Endothelial cell (in vitro differentiated cells): ENCODE measurements around the gene OPHN1. TPM values are rescaled to one million over a fixed set of nuclear protein-coding genes. Genes with fewer than 3 reads are reported as not detected.

ENCODE experiments used
- DNase-seq: peaks from one replicate; pipeline ENCODE4 v3.0.0; 2021; ENCODE audit warnings: low spot score
- H3K27ac Mint-ChIP-seq: one replicate; pipeline ENCODE4 v1.8.0; 2021; ENCODE audit warnings: mixed read lengths, inconsistent platforms; ENCODE audit not compliant: unreplicated experiment
- H3K27me3 Mint-ChIP-seq: one replicate; pipeline ENCODE4 v1.8.0; 2021; ENCODE audit warnings: mild to moderate bottlenecking, moderate library complexity, mixed read lengths, inconsistent platforms; ENCODE audit not compliant: unreplicated experiment
- H3K36me3 Mint-ChIP-seq: one replicate; pipeline ENCODE4 v1.8.0; 2021; ENCODE audit warnings: mild to moderate bottlenecking, low read depth, mixed read lengths, inconsistent platforms; ENCODE audit not compliant: unreplicated experiment
- H3K4me1 Mint-ChIP-seq: one replicate; pipeline ENCODE4 v1.8.0; 2021; ENCODE audit warnings: mild to moderate bottlenecking, mixed read lengths, inconsistent platforms; ENCODE audit not compliant: unreplicated experiment
- H3K4me3 Mint-ChIP-seq: one replicate; pipeline ENCODE4 v1.8.0; 2021; ENCODE audit warnings: mild to moderate bottlenecking, mixed read lengths, inconsistent platforms; ENCODE audit not compliant: unreplicated experiment
- H3K9me3 Mint-ChIP-seq: one replicate; pipeline ENCODE4 v1.8.0; 2021; ENCODE audit warnings: mixed read lengths, inconsistent platforms; ENCODE audit not compliant: unreplicated experiment
- CTCF ChIP-seq: fragments of 200-600 bp; sonication (generic); IDR thresholded peaks from one replicate; pipeline ENCODE4 v1.5.0; 2021; ENCODE audit warnings: antibody characterized with exemption; ENCODE audit not compliant: unreplicated experiment
- total RNA-seq: library from RNA; stranded (reverse); fragmentation: NEBNext Ultra II Directional; extraction: Animal tissue kit (Norgen Biotek cat#: 25700); gene quantifications from one replicate; pipeline ENCODE4 v1.2.1, GENCODE V29; 2021; ENCODE audit not compliant: unreplicated experiment

The OPHN1 gene
- total RNA-seq, 1 donor from 2014 or later: 13.2 TPM

GRCh38 chrX:68256990-68257389, 176.3 kb downstream of the OPHN1 start:
- no peaks in the 10 kb centered on the region for H3K9me3 Mint-ChIP-seq

GRCh38 chrX:68254738-68255645, 178.3 kb downstream of the OPHN1 start:
- H3K27ac Mint-ChIP-seq: peak overlapping the region; percentile 70
- H3K36me3 Mint-ChIP-seq: peaks cover 4% of the 10 kb centered on the region
- no peak overlapping the region for H3K4me3 Mint-ChIP-seq
- H3K9me3 Mint-ChIP-seq: no peaks in the 10 kb centered on the region
- H3K4me1 Mint-ChIP-seq: peaks cover 24% of the 10 kb centered on the region
- no peak for TF ChIP-seq CTCF
- peaks cover 3% of the 10 kb centered on the region for H3K27me3 Mint-ChIP-seq
- no peak for DNase-seq

More at GRCh38 chrX:68256990-68257389, 176.3 kb downstream of the OPHN1 start:
- Mint-ChIP-seq H3K36me3 (no peaks in the 10 kb centered on the region), H3K27me3 (peaks cover 1% of the 10 kb centered on the region), H3K4me3 (no peak overlapping the region), H3K27ac (no peak overlapping the region), H3K4me1 (peaks cover 26% of the 10 kb centered on the region)
- no peak for DNase-seq
- no peak for TF ChIP-seq CTCF

- H3K36me3 Mint-ChIP-seq: peaks cover 4% of the 10 kb centered on the region
- H3K4me3 Mint-ChIP-seq: no peak overlapping the region
- H3K27me3 Mint-ChIP-seq: peaks cover 2% of the 10 kb centered on the region
- TF ChIP-seq CTCF: no peak
- DNase-seq: no peak
- H3K9me3 Mint-ChIP-seq: no peaks in the 10 kb centered on the region
- H3K4me1 Mint-ChIP-seq: peaks cover 26% of the 10 kb centered on the region
- H3K27ac Mint-ChIP-seq: no peak overlapping the region
These were observed 180.6 kb downstream of the OPHN1 start for GRCh38 chrX:68252664-68253063.

- no peak for DNase-seq
- H3K9me3 Mint-ChIP-seq: no peaks in the 10 kb centered on the region
- H3K27ac Mint-ChIP-seq: peak overlapping the region; percentile 52
- peaks cover 23% of the 10 kb centered on the region for H3K4me1 Mint-ChIP-seq
- H3K4me3 Mint-ChIP-seq: no peak overlapping the region
- H3K27me3 Mint-ChIP-seq: peaks cover 2% of the 10 kb centered on the region
- peaks cover 4% of the 10 kb centered on the region for H3K36me3 Mint-ChIP-seq
- TF ChIP-seq CTCF: no peak
These were observed 183.4 kb downstream of the OPHN1 start for GRCh38 chrX:68249903-68250302.

- no peak overlapping the region for H3K4me3 Mint-ChIP-seq
- DNase-seq: no peak
- H3K27ac Mint-ChIP-seq: no peak overlapping the region
- peaks cover 23% of the 10 kb centered on the region for H3K4me1 Mint-ChIP-seq
- H3K27me3 Mint-ChIP-seq: peaks cover 2% of the 10 kb centered on the region
- TF ChIP-seq CTCF: no peak
- peaks cover 4% of the 10 kb centered on the region for H3K36me3 Mint-ChIP-seq
- no peaks in the 10 kb centered on the region for H3K9me3 Mint-ChIP-seq
These were observed 183.9 kb downstream of the OPHN1 start for GRCh38 chrX:68249401-68249831.
